Endothelial cell of umbilical vein (primary cell): ENCODE results near the gene RYR3. TPM values are rescaled to one million over a fixed set of nuclear protein-coding genes. Genes with fewer than 3 reads are reported as not detected.

Experiments
- BruUV-seq: library from RNA; stranded (reverse); fragments of 400-500 nt; replicated peaks from 2 replicates; lab custom pipeline; 2021; lab: Mats Ljungman, UMichigan
- CTCF ChIA-PET: fragments of 300-600, 350-600 bp; sonication (Branson Sonifier 250); formaldehyde crosslinking; loops from one replicate; lab custom pipeline; 2021; ENCODE audit warnings: antibody characterized with exemption, inconsistent platforms; lab: Charles Lee
- POLR2A ChIA-PET: fragments of 300-600, 350-600 bp; sonication (Branson Sonifier 250); formaldehyde crosslinking; loops from one replicate; lab custom pipeline; 2021; ENCODE audit warnings: antibody characterized with exemption, inconsistent platforms; lab: Charles Lee
- DNase-seq: peaks from one replicate; pipeline ENCODE4 v3.0.0-alpha.2; 2011; ENCODE audit warnings: low read depth, low spot score
- FAIRE-seq: peaks from 2 replicates; lab custom pipeline; 2011; peaks lifted over from hg19 to GRCh38; lab: Jason Lieb, UNC
- H2AFZ ChIP-seq: 2 replicates; pipeline ENCODE4 v1.6.0; 2012; ENCODE audit warnings: low read depth, low read length, control low read depth, inconsistent platforms
- H3K27ac ChIP-seq: 2 replicates; pipeline ENCODE4 v1.5.1; 2011; ENCODE audit warnings: low read depth, mild to moderate bottlenecking, control low read depth, low read length, moderate library complexity; ENCODE audit not compliant: insufficient read depth
- H3K27me3 ChIP-seq, 2 experiments: 2 replicates each; pipeline versions ENCODE4 v1.6.0 to v1.6.1; 2011; ENCODE audit warnings: low read length in 2 of 2, mixed read lengths in 1 of 2; ENCODE audit not compliant: control insufficient read depth in 2 of 2, insufficient read depth in 2 of 2
- H3K36me3 ChIP-seq, 2 experiments: 2 replicates in 1 of 2; 3 replicates in 1 of 2; pipeline ENCODE4 v1.5.1; 2011; ENCODE audit warnings: low read length in 2 of 2, mild to moderate bottlenecking in 1 of 2, moderate library complexity in 1 of 2; ENCODE audit not compliant: control insufficient read depth in 2 of 2, insufficient read depth in 2 of 2; ENCODE audit errors: extremely low read depth in 1 of 2
- H3K4me1 ChIP-seq: 3 replicates; pipeline ENCODE4 v1.5.1; 2011; ENCODE audit warnings: mild to moderate bottlenecking, low read length; ENCODE audit not compliant: control insufficient read depth, insufficient read depth; ENCODE audit errors: extremely low read depth
- H3K4me2 ChIP-seq: 2 replicates; pipeline ENCODE4 v1.6.1; 2011; ENCODE audit warnings: low read length, control low read depth, mixed read lengths; ENCODE audit not compliant: insufficient read depth
- H3K4me3 ChIP-seq, 3 experiments: fragments of 200-600 bp in 1 of 3; sonication (generic), shearing (Covaris generic) in 1 of 3; replicated peaks in 1 of 3; 2 replicates each; pipeline ENCODE4 v1.5.1; 2011 to 2016; ENCODE audit warnings: control low read depth in 3 of 3, low read length in 3 of 3, mild to moderate bottlenecking in 2 of 3, inconsistent platforms in 1 of 3, low read depth in 1 of 3, moderate library complexity in 1 of 3; ENCODE audit not compliant: insufficient read depth in 1 of 3
- H3K79me2 ChIP-seq: 2 replicates; pipeline ENCODE4 v1.6.0; 2012; ENCODE audit warnings: low read length, inconsistent platforms; ENCODE audit not compliant: control insufficient read depth, insufficient read depth
- H3K9ac ChIP-seq: replicated peaks from 2 replicates; pipeline ENCODE3; 2011; ENCODE audit warnings: low read length, control low read depth; ENCODE audit not compliant: insufficient read depth; ENCODE audit errors: extremely low read depth
- H3K9me1 ChIP-seq: replicated peaks from 3 replicates; pipeline ENCODE4 v1.6.0; 2011; ENCODE audit warnings: mild to moderate bottlenecking, low read length; ENCODE audit not compliant: control insufficient read depth, insufficient read depth; ENCODE audit errors: extremely low read depth
- H3K9me3 ChIP-seq: replicated peaks from 2 replicates; pipeline ENCODE4 v1.5.1; 2012; ENCODE audit warnings: low read length, inconsistent platforms; ENCODE audit not compliant: control insufficient read depth, insufficient read depth
- H4K20me1 ChIP-seq: replicated peaks from 2 replicates; pipeline ENCODE3; 2011; ENCODE audit warnings: mild to moderate bottlenecking, low read length; ENCODE audit not compliant: control insufficient read depth, insufficient read depth; ENCODE audit errors: extremely low read depth
- CTCF ChIP-seq, 2 donors: IDR thresholded peaks; 1 replicate in 1 of 2; 2 replicates in 1 of 2; pipeline ENCODE4 v1.5.1; 2011; ENCODE audit warnings: low read length in 2 of 2, mild to moderate bottlenecking in 2 of 2, moderate library complexity in 2 of 2, control low read depth in 1 of 2, inconsistent platforms in 1 of 2, low read depth in 1 of 2; ENCODE audit not compliant: insufficient read depth in 1 of 2; ENCODE audit errors: extremely low read depth in 1 of 2
- EZH2 ChIP-seq: IDR thresholded peaks from 2 replicates; pipeline ENCODE4 v1.6.1; 2012; ENCODE audit warnings: borderline replicate concordance, low read depth, mild to moderate bottlenecking, moderate library complexity, low read length, inconsistent platforms; ENCODE audit not compliant: severe bottlenecking
- GATA2 ChIP-seq: IDR thresholded peaks from 2 replicates; pipeline ENCODE4 v1.7.0; 2011; ENCODE audit warnings: low read depth, mild to moderate bottlenecking, moderate library complexity, mixed read lengths, low read length; ENCODE audit not compliant: insufficient read length, insufficient read depth
- JUN ChIP-seq: IDR thresholded peaks from 2 replicates; pipeline ENCODE4 v1.6.1; 2011; ENCODE audit warnings: borderline replicate concordance, low read depth; ENCODE audit not compliant: insufficient read length, insufficient read depth
- MAX ChIP-seq: IDR thresholded peaks from 2 replicates; pipeline ENCODE4 v1.6.1; 2011; ENCODE audit not compliant: insufficient read depth, insufficient read length
- MYC ChIP-seq: IDR thresholded peaks from one replicate; pipeline ENCODE4 v1.6.1; 2011; ENCODE audit warnings: mild to moderate bottlenecking, low read depth, low read length
- POLR2A ChIP-seq: IDR thresholded peaks from 2 replicates; pipeline ENCODE4 v1.6.1; 2012; ENCODE audit warnings: low read depth, mild to moderate bottlenecking, control low read depth, low read length
- POLR2AphosphoS5 ChIP-seq: IDR thresholded peaks from 2 replicates; pipeline ENCODE4 v1.6.1; 2012; ENCODE audit warnings: low read depth, mild to moderate bottlenecking, control low read depth, low read length, moderate library complexity; ENCODE audit not compliant: insufficient read depth
- dilution Hi-C: fragments of 300-500 bp; cut with MboI; formaldehyde crosslinking; loops from one replicate; pipeline ENCODE4 v1.15.0; 2019; ENCODE audit warnings: low sequenced_read_pairs; ENCODE audit not compliant: extremely low pct_ligation_motif_present
- intact Hi-C: fragments of 100-400 bp; cut with micrococcal nuclease; formaldehyde crosslinking; loops from one replicate; pipeline ENCODE4 v1.10.0; 2022
- polyA plus RNA-seq, 4 experiments: library from polyadenylated mRNA; depleted of rRNA in 3 of 4; stranded (reverse) in 3 of 4; unstranded in 1 of 4; fragments of >200 nt; gene quantifications; 2 replicates each; pipeline versions ENCODE4 v1.2.1 to v1.2.3, GENCODE V29; 2011 to 2012; ENCODE audit warnings: missing spikeins in 1 of 4
- total RNA-seq: library from RNA; stranded (reverse); gene quantifications from 2 replicates; pipeline ENCODE4 v1.2.3, GENCODE V29; 2021

The RYR3 gene
- total and polyA plus RNA-seq, 2 donors (not counting 3 experiments of a cell fraction or from before 2014, with no cell fraction given) = not detected

GRCh38 chr15:33506781-33507296 is 196.1 kb downstream of the RYR3 start:
- FAIRE-seq (no peak), DNase-seq (no peak)
- no TSS peak for BruUV-seq
- dilution Hi-C loops = no loop called here
- H3K4me2 ChIP-seq = no peak overlapping the region
- no peak overlapping the region for H3K27ac ChIP-seq
- no peaks in the 10 kb centered on the region for H3K36me3 ChIP-seq
- no peak overlapping the region for H3K9ac ChIP-seq
- H3K9me1 ChIP-seq = no peaks in the 10 kb centered on the region
- POLR2A ChIA-PET = no interaction called here
- H3K4me3 ChIP-seq = no peak overlapping the region
- H2AFZ ChIP-seq = no peak overlapping the region
- CTCF ChIA-PET = no interaction called here
- H3K9me3 ChIP-seq = no peaks in the 10 kb centered on the region
- H3K4me1 ChIP-seq = no peaks in the 10 kb centered on the region
- intact Hi-C loops = no loop called here
- no peaks in the 10 kb centered on the region for H4K20me1 ChIP-seq
- TF ChIP-seq JUN (no peak), GATA2 (no peak), CTCF (IDR thresholded peaks at IDR 0.05; ENCODE audit: extremely low read depth in 1 of 2, insufficient read depth in 1 of 2, low read depth in 1 of 2, low read length in 2 of 2) (no peak), POLR2AphosphoS5 (no peak), EZH2 (no peak), MAX (no peak), MYC (no peak), POLR2A (no peak)
- no peaks in the 10 kb centered on the region for H3K27me3 ChIP-seq
- no peaks in the 10 kb centered on the region for H3K79me2 ChIP-seq
